Upper lobe of left lung (tissue), 6 donors: ENCODE data around the gene POLR2B. TPM values are rescaled to one million over a fixed set of nuclear protein-coding genes. Genes with fewer than 3 reads are reported as not detected.

Source experiments
- ATAC-seq, 2 donors: fragments of 200-7000 bp; cut with Tn5 transposase; one replicate each; pipeline ENCODE4 v1.9.1; 2022; ENCODE audit warnings: mild to moderate bottlenecking in 2 of 2, moderate library complexity in 2 of 2; ENCODE audit not compliant: low FRiP score in 2 of 2
- DNase-seq, 2 donors: peaks; one replicate each; pipeline ENCODE4 v3.0.0-alpha.2; 2019 to 2020
- H3K27ac ChIP-seq, 4 donors: fragments of 200-600 bp; sonication (generic); one replicate each; pipeline ENCODE4 v1.5.1; 2016 to 2019
- H3K27me3 ChIP-seq, 4 donors: fragments of 200-600 bp; sonication (generic); one replicate each; pipeline ENCODE4 v1.5.1; 2017 to 2019
- H3K36me3 ChIP-seq, 4 donors: fragments of 200-600 bp; sonication (generic); one replicate each; pipeline ENCODE4 v1.5.1; 2016 to 2019
- H3K4me1 ChIP-seq, 4 donors: fragments of 200-600 bp; sonication (generic); one replicate each; pipeline ENCODE4 v1.5.1; 2018 to 2019
- H3K4me3 ChIP-seq, 4 donors: fragments of 200-600 bp; sonication (generic); one replicate each; pipeline ENCODE4 v1.5.1; 2017 to 2019; ENCODE audit warnings: mild to moderate bottlenecking in 2 of 4, moderate library complexity in 1 of 4
- H3K9me3 ChIP-seq, 4 donors: fragments of 200-600 bp; sonication (generic); one replicate each; pipeline ENCODE4 v1.5.1; 2018 to 2019
- CTCF ChIP-seq, 6 experiments: fragments of 450-650 bp in 4 of 6; fragments of 200-600 bp in 2 of 6; sonication (generic) in 2 of 6; IDR thresholded peaks; one replicate each; pipeline ENCODE4 v1.5.1; 2016 to 2019; ENCODE audit warnings: antibody characterized with exemption in 6 of 6
- EP300 ChIP-seq, 4 donors: sonication (generic); formaldehyde crosslinking; IDR thresholded peaks; one replicate each; pipeline ENCODE4 v1.5.1; 2017; ENCODE audit warnings: antibody characterized with exemption in 4 of 4, control low read depth in 2 of 4
- POLR2A ChIP-seq, 4 donors: fragments of 450-650 bp; IDR thresholded peaks; one replicate each; pipeline ENCODE4 v1.5.1; 2016 to 2017; ENCODE audit warnings: antibody characterized with exemption in 4 of 4, mild to moderate bottlenecking in 2 of 4
- POLR2AphosphoS5 ChIP-seq, 2 donors: sonication (generic); formaldehyde crosslinking; IDR thresholded peaks; one replicate each; pipeline ENCODE4 v1.5.1; 2017; ENCODE audit warnings: antibody characterized with exemption in 2 of 2
- WGBS, 2 donors: methylation state at CpG; one replicate each; pipeline ENCODE4 v1.1.5; 2017 to 2018; 5-methylcytosine and 5-hydroxymethylcytosine counted together
- total RNA-seq, 6 donors: library from RNA; depleted of rRNA in 4 of 6; stranded (reverse); fragments of >200 nt in 4 of 6; gene quantifications; one replicate each; pipeline versions ENCODE4 v1.1.0 to v1.2.1, GENCODE V29; 2016 to 2021
- donor health status: DM: no; HTN: no; CAD: no; lungs with moderate emphysema.
- donor health status: DM: no; HTN: yes; CAD: no; lungs with severe emphysema.

Gene POLR2B
- total RNA-seq, 6 donors from 2014 or later, result 50.7 to 138 (median 69.4) TPM

GRCh38 chr4:57018980-57019379 lies 40.3 kb downstream of the POLR2B start:
- Histone ChIP-seq H3K9me3 (no peaks in the 10 kb centered on the region), H3K4me1 (no peaks in the 10 kb centered on the region), H3K27ac (no peak overlapping the region), H3K27me3 (no peaks in the 10 kb centered on the region), H3K4me3 (no peak overlapping the region), H3K36me3 (peaks cover 20 to 97% (median 65%) of the 10 kb centered on the region in 4 donors)
- ATAC-seq (no peak), DNase-seq (no peak)
- TF ChIP-seq POLR2A (IDR thresholded peaks at IDR 0.05) (no peak), CTCF (IDR thresholded peaks at IDR 0.05) (no peak), POLR2AphosphoS5 (IDR thresholded peaks at IDR 0.05) (no peak), EP300 (IDR thresholded peaks at IDR 0.05) (no peak)

GRCh38 chr4:57020467-57021101 lies 41.9 kb downstream of the POLR2B start:
- Histone ChIP-seq H3K36me3 (peaks cover 33 to 97% (median 67%) of the 10 kb centered on the region in 4 donors), H3K27ac (peak overlapping the region in 1 of 4 donors; percentile 63), H3K4me3 (no peak overlapping the region), H3K9me3 (no peaks in the 10 kb centered on the region), H3K27me3 (no peaks in the 10 kb centered on the region), H3K4me1 (no peaks in the 10 kb centered on the region)
- no peak for DNase-seq
- 92 to 95% methylated on average over 5 of the region's 5 CpGs for WGBS, 2 donors
- no peak for TF ChIP-seq CTCF (IDR thresholded peaks at IDR 0.05)
- no peak for TF ChIP-seq POLR2AphosphoS5 (IDR thresholded peaks at IDR 0.05)
- TF ChIP-seq POLR2A (IDR thresholded peaks at IDR 0.05), result no peak
- no peak for TF ChIP-seq EP300 (IDR thresholded peaks at IDR 0.05)
- no peak for ATAC-seq

- H3K36me3 ChIP-seq, result peaks cover 38 to 97% (median 67%) of the 10 kb centered on the region in 4 donors
Measured at GRCh38 chr4:57023104-57023503, 44.4 kb downstream of the POLR2B start.

GRCh38 chr4:57034520-57034919 lies 55.8 kb downstream of the POLR2B start:
- WGBS, 2 donors, result 84 to 90% methylated on average over 3 of the region's 3 CpGs
- H3K9me3 ChIP-seq, result no peaks in the 10 kb centered on the region
- H3K4me1 ChIP-seq, result peaks cover 0 to 3% (median 0%) of the 10 kb centered on the region in 4 donors
- H3K4me3 ChIP-seq, result no peak overlapping the region
- ATAC-seq (no peak), DNase-seq (no peak)
- no peak for TF ChIP-seq EP300 (IDR thresholded peaks at IDR 0.05)
- no peak for TF ChIP-seq CTCF (IDR thresholded peaks at IDR 0.05)
- no peak for TF ChIP-seq POLR2A (IDR thresholded peaks at IDR 0.05)
- TF ChIP-seq POLR2AphosphoS5 (IDR thresholded peaks at IDR 0.05), result no peak
- no peak overlapping the region for H3K27ac ChIP-seq
- H3K36me3 ChIP-seq, result peaks cover 0 to 36% (median 33%) of the 10 kb centered on the region in 4 donors
- no peaks in the 10 kb centered on the region for H3K27me3 ChIP-seq

More at GRCh38 chr4:57023104-57023503, 44.4 kb downstream of the POLR2B start:
- no peak for ATAC-seq
- TF ChIP-seq POLR2A (IDR thresholded peaks at IDR 0.05) (no peak), POLR2AphosphoS5 (IDR thresholded peaks at IDR 0.05) (no peak), EP300 (IDR thresholded peaks at IDR 0.05) (no peak), CTCF (IDR thresholded peaks at IDR 0.05) (no peak)
- Histone ChIP-seq H3K9me3 (no peaks in the 10 kb centered on the region), H3K27me3 (no peaks in the 10 kb centered on the region), H3K4me3 (no peak overlapping the region), H3K4me1 (no peaks in the 10 kb centered on the region), H3K27ac (no peak overlapping the region)
- WGBS, 2 donors, result 90 to 92% methylated on average over 4 of the region's 4 CpGs
- DNase-seq, result no peak
